Astrocyte of the cerebellum (primary cell): Measurements from ENCODE around the gene CBX8.

Source experiments
- DNase-seq: peaks from one replicate; pipeline ENCODE4 v3.0.0-alpha.2; 2011; ENCODE audit warnings: low read depth
- H3K4me3 ChIP-seq: 2 replicates; pipeline ENCODE4 v1.5.1; 2011; ENCODE audit warnings: mild to moderate bottlenecking, low read depth, low read length, moderate library complexity
- CTCF ChIP-seq: IDR thresholded peaks from 2 replicates; pipeline ENCODE4 v1.5.1; 2012; ENCODE audit warnings: low read length, low read depth, moderate library complexity, mild to moderate bottlenecking; ENCODE audit errors: missing control alignments
- in situ Hi-C: cut with HindIII; loops from 2 replicates; pipeline ENCODE4 v1.10.0; 2017; ENCODE audit warnings: low sequenced_read_pairs

The CBX8 gene

GRCh38 chr17:79784353-79785016 lies 12.4 kb downstream of the CBX8 start:
- no peak overlapping the region for H3K4me3 ChIP-seq
- no peak for TF ChIP-seq CTCF
- in situ Hi-C loops = no loop called here
- DNase-seq = no peak

GRCh38 chr17:79783891-79784290 lies 13.0 kb downstream of the CBX8 start:
- in situ Hi-C loops = no loop called here
- no peak for DNase-seq
- no peak overlapping the region for H3K4me3 ChIP-seq
- no peak for TF ChIP-seq CTCF

- no peak for DNase-seq
- no peak for TF ChIP-seq CTCF
- in situ Hi-C loops = no loop called here
- no peak overlapping the region for H3K4me3 ChIP-seq
These were observed 14.9 kb downstream of the CBX8 start for GRCh38 chr17:79781736-79782575.

GRCh38 chr17:79781012-79781650 lies 15.7 kb downstream of the CBX8 start:
- TF ChIP-seq CTCF = no peak
- DNase-seq = no peak
- in situ Hi-C loops = no loop called here
- H3K4me3 ChIP-seq = no peak overlapping the region

GRCh38 chr17:79779661-79780365 lies 17.1 kb downstream of the CBX8 start:
- TF ChIP-seq CTCF = no peak
- no peak overlapping the region for H3K4me3 ChIP-seq
- in situ Hi-C loops = no loop called here
- DNase-seq = no peak

- TF ChIP-seq CTCF = no peak
- no peak for DNase-seq
- in situ Hi-C loops = no loop called here
- peak overlapping the region; percentile 55 for H3K4me3 ChIP-seq
These were observed 17.8 kb downstream of the CBX8 start for GRCh38 chr17:79779084-79779529.
